Measurements from ENCODE around the gene HYKK. TPM values are rescaled to one million over a fixed set of nuclear protein-coding genes. Genes with fewer than 3 reads are reported as not detected.
A peak's percentile ranks its signal among the peaks of the same experiment; 100 is the strongest.
"Not testable (repeated sequence)": the region's sequence is repeated elsewhere in the genome, so short reads cannot be mapped to it uniquely, and the experiment has no call there.

The HYKK gene
- total RNA-seq, 1 donor from 2014 or later: 2.6 TPM

GRCh38 chr15:78540141-78540870, 32.9 kb downstream of the HYKK start, which contains the start of gene PSMA4:
PSMA4 (plus strand) TSS chr15:78540444; CDS start chr15:78541928, 1,484 bp downstream.
- peak; percentile 41 for DNase-seq (ENCODE audit: low read depth, low spot score)

GRCh38 chr15:78540871-78541743, 33.7 kb downstream of the HYKK start:
- no peak for DNase-seq (ENCODE audit: low read depth, low spot score)

GRCh38 chr15:78541744-78542034, 34.3 kb downstream of the HYKK start:
- no peak for DNase-seq (ENCODE audit: low read depth, low spot score)

DNA sequence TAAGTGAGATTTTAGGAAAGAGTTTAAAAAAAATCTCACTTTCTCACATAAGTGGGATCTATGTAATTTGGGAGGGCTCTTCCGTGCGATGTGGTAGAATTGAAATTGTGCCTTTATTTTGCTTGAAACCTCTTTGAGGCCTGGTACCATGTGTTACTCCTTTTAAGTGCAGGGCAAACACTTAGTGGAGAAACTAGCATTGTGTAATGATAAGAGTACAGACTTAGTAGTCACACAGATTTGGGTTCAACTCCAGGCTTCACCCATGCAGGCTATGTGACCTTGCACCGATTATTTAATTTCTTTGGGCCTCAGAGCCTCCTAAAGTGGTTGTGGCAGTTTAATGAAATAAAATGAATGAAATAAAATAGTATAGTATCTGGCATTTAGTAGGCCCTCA, 35.3 kb downstream of the HYKK start:
- DNase-seq (ENCODE audit: low read depth, low spot score): no peak

- DNase-seq (ENCODE audit: low read depth, low spot score): no peak
Observed at GRCh38 chr15:78550194-78550593, 42.8 kb downstream of the HYKK start.

- no peak for DNase-seq (ENCODE audit: low read depth, low spot score)
Observed at GRCh38 chr15:78550815-78551214, 43.4 kb downstream of the HYKK start.

- DNase-seq (ENCODE audit: low read depth, low spot score): no peak
Observed at GRCh38 chr15:78551902-78552301, 44.5 kb downstream of the HYKK start.

DNA sequence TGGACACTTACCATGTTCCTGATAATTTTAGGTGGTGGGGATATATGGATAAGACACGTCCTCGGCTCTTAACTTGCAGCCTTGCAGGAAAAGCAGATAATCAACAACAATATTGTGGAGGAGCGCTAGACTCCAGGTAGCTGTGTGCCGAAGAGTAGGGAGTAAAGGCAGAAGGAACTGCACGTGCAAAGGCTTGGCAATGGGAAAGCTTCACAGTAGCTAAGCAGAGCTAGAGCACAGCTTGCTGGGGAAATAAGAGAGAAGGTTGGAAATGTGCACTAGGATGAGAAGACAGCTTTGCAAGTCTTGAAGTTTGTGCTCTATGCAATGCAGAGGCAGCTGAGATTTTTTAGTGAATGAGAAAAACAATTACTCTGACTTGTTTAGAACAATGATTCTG, 45.2 kb downstream of the HYKK start:
- no peak for DNase-seq (ENCODE audit: low read depth, low spot score)

- DNase-seq (ENCODE audit: low read depth, low spot score): not testable (repeated sequence)
Observed at GRCh38 chr15:78560201-78560600, 52.8 kb downstream of the HYKK start.

GRCh38 chr15:78561490-78561889, 54.1 kb downstream of the HYKK start:
- no peak for DNase-seq (ENCODE audit: low read depth, low spot score)

DNA sequence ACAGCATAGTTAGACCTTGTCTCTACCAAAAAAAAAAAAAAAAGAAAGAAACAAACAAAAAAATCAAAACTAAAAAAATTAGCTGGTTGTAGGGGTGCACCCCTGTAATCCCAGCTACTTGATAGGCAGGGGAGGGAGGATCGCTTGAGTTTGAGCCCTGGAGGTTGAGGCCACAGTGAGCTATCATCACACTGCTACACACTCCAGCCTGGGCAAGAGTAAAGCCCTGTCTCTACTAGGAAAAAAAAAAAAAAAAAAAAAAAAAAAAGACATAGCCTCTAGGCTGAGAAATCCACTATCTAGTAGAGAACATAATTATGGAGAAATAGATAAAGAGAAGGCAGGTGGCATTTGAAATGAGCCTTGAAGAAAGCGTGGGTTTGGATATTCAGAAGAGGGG, 55.7 kb downstream of the HYKK start:
- no peak for DNase-seq (ENCODE audit: low read depth, low spot score)

DNA sequence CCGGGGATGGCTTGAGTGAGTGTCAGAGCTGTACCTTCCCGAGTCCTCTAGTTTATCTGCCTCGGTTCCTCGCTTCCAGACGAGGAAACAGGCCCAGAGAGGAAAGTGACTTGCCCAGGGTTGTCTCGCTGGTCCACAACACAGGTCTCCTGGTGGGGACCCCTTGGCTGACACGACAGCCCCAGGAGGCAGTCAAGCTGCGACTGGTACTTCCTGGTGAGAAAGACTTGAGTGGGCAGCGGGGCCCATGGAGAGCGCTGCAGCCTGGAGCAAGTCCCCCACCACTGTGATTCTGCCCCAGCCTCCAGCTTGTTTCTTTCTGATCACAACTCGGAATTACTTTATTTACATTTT, 57.3 kb downstream of the HYKK start:
- DNase-seq (ENCODE audit: low read depth, low spot score): no peak

GRCh38 chr15:78565097-78565950, 57.9 kb downstream of the HYKK start, which contains the start of gene CHRNA5:
CHRNA5 (plus strand) TSS chr15:78565520; CDS start chr15:78565720, 200 bp downstream.
- DNase-seq (ENCODE audit: low read depth, low spot score): peak; percentile 27

- DNase-seq (ENCODE audit: low read depth, low spot score): no peak
Observed at GRCh38 chr15:78565951-78566774, 58.8 kb downstream of the HYKK start.

- no peak for DNase-seq (ENCODE audit: low read depth, low spot score)
Observed at GRCh38 chr15:78567531-78567930, 60.2 kb downstream of the HYKK start.

GRCh38 chr15:78570710-78571109, 63.3 kb downstream of the HYKK start:
- DNase-seq (ENCODE audit: low read depth, low spot score): no peak

GRCh38 chr15:78571382-78571781, 64.0 kb downstream of the HYKK start:
- DNase-seq (ENCODE audit: low read depth, low spot score): no peak

- no peak for DNase-seq (ENCODE audit: low read depth, low spot score)
Observed at GRCh38 chr15:78573416-78573815, 66.0 kb downstream of the HYKK start.

- DNase-seq (ENCODE audit: low read depth, low spot score): no peak
Observed at GRCh38 chr15:78574944-78575343, 67.6 kb downstream of the HYKK start.
